Measurements from ENCODE around the gene RELCH. TPM values are rescaled to one million over a fixed set of nuclear protein-coding genes. Genes with fewer than 3 reads are reported as not detected.

Gene RELCH
- total RNA-seq: 10 to 100 TPM; 31.1 to 69.2 TPM
- 10 to 100 TPM; 11.6 to 13.6 TPM for polyA plus RNA-seq
- long read RNA-seq, donor 1, full-length matches to known transcripts: 1 of 29 reads
- long read RNA-seq, donor 1, partial matches to known transcripts: 28 of 29 reads
- long read RNA-seq, donor 1, other reads (novel, unspliced or antisense): 0 of 29 reads
- long read RNA-seq, donor 2: 0 reads
- long read RNA-seq, donor 3, partial matches to known transcripts: 6 of 6 reads
- long read RNA-seq, donor 3, other reads (novel, unspliced or antisense): 0 of 6 reads
- long read RNA-seq, donor 4: 0 reads
- long read RNA-seq, donor 5, full-length matches to known transcripts: 1 of 6 reads
- long read RNA-seq, donor 5, partial matches to known transcripts: 5 of 6 reads
- long read RNA-seq, donor 5, other reads (novel, unspliced or antisense): 0 of 6 reads

- ATAC-seq (ENCODE audit: insufficient read depth, low FRiP score) (peak; percentile 97), DNase-seq (peak; percentile 99)
- H3K9me3 ChIP-seq (ENCODE audit: control insufficient read depth in 4 of 4, insufficient read depth in 3 of 4, low read length in 3 of 4): no peaks in the 10 kb centered on the region
- WGBS, 2 donors: 0 to 1% methylated on average over 51 to 55 of the region's 55 CpGs
- TF ChIP-seq CTCF (IDR thresholded peaks at IDR 0.05; ENCODE audit: control extremely low read depth, extremely low read depth): no peak
- peaks cover 0 to 3% (median 0%) of the 10 kb centered on the region in 4 donors for H3K36me3 ChIP-seq (ENCODE audit: control insufficient read depth in 4 of 4, insufficient read depth in 4 of 4, low read length in 4 of 4)
- no peaks in the 10 kb centered on the region for H3K27me3 ChIP-seq (ENCODE audit: control insufficient read depth in 3 of 3, insufficient read depth in 3 of 3, low read length in 2 of 3)
- H3K4me3 ChIP-seq: peak within 1 kb of the TSS; percentile 92
- H3K9ac ChIP-seq (ENCODE audit: insufficient read depth in 1 of 2, low read length in 2 of 2): peak within 1 kb of the TSS; percentile 65 to 85
- peaks cover 0 to 27% (median 5%) of the 10 kb centered on the region in 5 donors for H3K4me1 ChIP-seq (ENCODE audit: control insufficient read depth in 5 of 5, insufficient read depth in 5 of 5, low read length in 5 of 5)
- peak within 1 kb of the TSS; percentile 75 to 91 for H3K27ac ChIP-seq (ENCODE audit: low read depth in 1 of 2, low read length in 1 of 2)
Measured at GRCh38 chr18:62186774-62187542, at the start of gene RELCH, which contains the start of gene PIGN. Gene RELCH (plus strand): TSS chr18:62187255. CDS start chr18:62187506, 251 bp downstream. Gene PIGN (minus strand): TSS chr18:62187056. CDS start chr18:62161353, 25,703 bp downstream.

- H3K4me1 ChIP-seq (ENCODE audit: control insufficient read depth in 5 of 5, insufficient read depth in 5 of 5, low read length in 5 of 5): peaks cover 0 to 19% (median 0%) of the 10 kb centered on the region in 5 donors
- H3K27ac ChIP-seq (ENCODE audit: low read depth in 1 of 2, low read length in 1 of 2): no peak overlapping the region
- no peak overlapping the region for H3K4me3 ChIP-seq
- DNase-seq (peak in 2 of 3 donors; percentile 84 to 88), ATAC-seq (ENCODE audit: insufficient read depth, low FRiP score) (no peak)
- no peaks in the 10 kb centered on the region for H3K9me3 ChIP-seq (ENCODE audit: control insufficient read depth in 4 of 4, insufficient read depth in 3 of 4, low read length in 3 of 4)
- TF ChIP-seq CTCF (IDR thresholded peaks at IDR 0.05; ENCODE audit: control extremely low read depth, extremely low read depth): no peak
- H3K27me3 ChIP-seq (ENCODE audit: control insufficient read depth in 3 of 3, insufficient read depth in 3 of 3, low read length in 2 of 3): no peaks in the 10 kb centered on the region
- WGBS, 2 donors: 88% methylated on average over 2 of the region's 2 CpGs
- peaks cover 4 to 12% (median 8%) of the 10 kb centered on the region in 4 donors for H3K36me3 ChIP-seq (ENCODE audit: control insufficient read depth in 4 of 4, insufficient read depth in 4 of 4, low read length in 4 of 4)
- no peak overlapping the region for H3K9ac ChIP-seq (ENCODE audit: insufficient read depth in 1 of 2, low read length in 2 of 2)
Measured at GRCh38 chr18:62138461-62139235, 48.4 kb upstream of the RELCH start.

GRCh38 chr18:62140259-62140658 lies 46.8 kb upstream of the RELCH start:
- peaks cover 0 to 19% (median 0%) of the 10 kb centered on the region in 5 donors for H3K4me1 ChIP-seq (ENCODE audit: control insufficient read depth in 5 of 5, insufficient read depth in 5 of 5, low read length in 5 of 5)
- peaks cover 4 to 15% (median 9%) of the 10 kb centered on the region in 4 donors for H3K36me3 ChIP-seq (ENCODE audit: control insufficient read depth in 4 of 4, insufficient read depth in 4 of 4, low read length in 4 of 4)
- H3K9me3 ChIP-seq (ENCODE audit: control insufficient read depth in 4 of 4, insufficient read depth in 3 of 4, low read length in 3 of 4): no peaks in the 10 kb centered on the region
- H3K27me3 ChIP-seq (ENCODE audit: control insufficient read depth in 3 of 3, insufficient read depth in 3 of 3, low read length in 2 of 3): no peaks in the 10 kb centered on the region
- no peak overlapping the region for H3K27ac ChIP-seq (ENCODE audit: low read depth in 1 of 2, low read length in 1 of 2)
- ATAC-seq (ENCODE audit: insufficient read depth, low FRiP score): no peak
- no peak for DNase-seq
- H3K4me3 ChIP-seq: no peak overlapping the region
- no peak overlapping the region for H3K9ac ChIP-seq (ENCODE audit: insufficient read depth in 1 of 2, low read length in 2 of 2)
- TF ChIP-seq CTCF (IDR thresholded peaks at IDR 0.05; ENCODE audit: control extremely low read depth, extremely low read depth): no peak
- whole genome bisulfite sequencing, 2 donors: 41 to 89% methylated on average over 1 of the region's 1 CpG
